HUES64 (cell line): ENCODE data around the gene LRRC75B.
A peak's percentile ranks its signal among the peaks of the same experiment; 100 is the strongest.
"Not testable (repeated sequence)": the region's sequence is repeated elsewhere in the genome, so short reads cannot be mapped to it uniquely, and the experiment has no call there.

Experiments used
- H3K27ac ChIP-seq: 2 replicates; pipeline ENCODE4 v1.7.0; 2013; ENCODE audit warnings: low read depth, low read length, inconsistent platforms
- H3K27me3 ChIP-seq: 2 replicates; pipeline ENCODE4 v1.6.1; 2013; ENCODE audit warnings: mild to moderate bottlenecking, low read length; ENCODE audit not compliant: insufficient read depth
- H3K36me3 ChIP-seq: 2 replicates; pipeline ENCODE4 v1.6.1; 2013; ENCODE audit warnings: mild to moderate bottlenecking, low read length; ENCODE audit not compliant: insufficient read depth
- H3K4me1 ChIP-seq: 2 replicates; pipeline ENCODE4 v1.6.1; 2013; ENCODE audit warnings: mild to moderate bottlenecking, low read length, moderate library complexity; ENCODE audit not compliant: insufficient read depth
- H3K4me3 ChIP-seq: 2 replicates; pipeline ENCODE4 v1.5.1; 2013; ENCODE audit warnings: mild to moderate bottlenecking, low read length, moderate library complexity
- H3K9ac ChIP-seq: 2 replicates; pipeline ENCODE4 v1.6.1; 2013; ENCODE audit warnings: mild to moderate bottlenecking, low read depth, low read length
- H3K9me3 ChIP-seq: 2 replicates; pipeline ENCODE4 v1.6.1; 2013; ENCODE audit warnings: low read depth, low read length; ENCODE audit not compliant: insufficient read depth
- WGBS: fragments of 150-250, 120-280 bp; methylation state at CpG from one replicate; pipeline ENCODE4 v1.1.7; 2013; ENCODE audit warnings: missing lambda C conversion rate; 5-methylcytosine and 5-hydroxymethylcytosine counted together

Gene LRRC75B

DNA sequence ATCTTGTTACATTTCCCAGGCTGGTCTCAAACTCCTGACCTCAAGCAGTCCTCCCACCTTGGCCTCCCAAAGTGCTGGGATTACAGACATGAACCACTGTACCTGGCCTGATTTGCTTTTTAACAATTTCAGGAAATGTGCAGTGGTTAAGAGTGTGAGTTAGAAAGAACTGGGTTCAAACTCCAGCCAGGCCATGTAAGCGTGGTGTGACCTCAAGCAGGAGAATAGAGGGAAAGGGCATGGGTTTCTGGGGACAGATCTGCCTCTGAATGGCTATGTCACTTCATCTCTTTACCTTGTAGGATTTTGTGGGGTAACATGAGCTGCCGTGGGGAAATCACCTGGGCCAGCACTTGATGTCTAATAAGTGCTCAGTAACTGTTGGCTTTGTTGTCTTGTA is 27.8 kb downstream of the LRRC75B start:
- H3K27ac ChIP-seq: no peak overlapping the region
- H3K4me3 ChIP-seq: no peak overlapping the region
- H3K27me3 ChIP-seq: no peaks in the 10 kb centered on the region
- no peaks in the 10 kb centered on the region for H3K9me3 ChIP-seq
- no peaks in the 10 kb centered on the region for H3K4me1 ChIP-seq
- WGBS: 96% methylated on average over 2 of the region's 2 CpGs
- H3K36me3 ChIP-seq: peaks cover 86% of the 10 kb centered on the region
- no peak overlapping the region for H3K9ac ChIP-seq

DNA sequence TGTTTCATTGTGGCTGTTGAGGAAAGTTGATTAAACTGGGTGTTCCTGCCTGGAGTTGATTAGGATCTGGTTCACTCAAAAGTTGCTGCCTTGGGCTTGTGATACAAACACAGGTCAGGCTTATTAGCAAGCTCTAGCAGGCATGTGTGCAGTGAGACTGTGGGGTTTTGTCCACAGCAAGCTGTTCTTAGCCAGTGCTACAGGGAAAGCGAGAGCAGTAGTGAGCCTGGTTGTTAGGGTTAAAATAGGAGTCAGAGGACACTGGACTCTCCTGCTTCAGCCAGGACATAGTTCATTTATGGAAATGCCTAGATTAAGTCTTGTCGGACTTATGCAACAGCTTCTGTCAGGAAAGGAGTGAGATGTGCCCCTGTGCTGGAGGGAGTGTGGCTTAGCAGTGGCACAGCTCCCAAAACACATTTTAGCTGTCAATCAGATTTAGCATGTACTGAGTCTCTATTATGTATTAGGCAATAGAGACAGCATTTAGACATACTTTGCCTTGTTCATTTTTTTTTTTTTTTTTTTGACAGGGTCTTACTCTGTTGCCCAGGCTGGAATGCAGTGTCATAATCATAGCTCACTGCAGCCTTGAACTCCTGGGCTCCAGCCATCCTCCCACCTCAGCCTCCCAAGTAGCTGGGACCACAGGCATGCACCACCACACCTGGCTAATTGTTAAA is 28.4 kb downstream of the LRRC75B start:
- no peaks in the 10 kb centered on the region for H3K27me3 ChIP-seq
- no peak overlapping the region for H3K9ac ChIP-seq
- no peak overlapping the region for H3K27ac ChIP-seq
- H3K4me3 ChIP-seq: no peak overlapping the region
- H3K36me3 ChIP-seq: peaks cover 84% of the 10 kb centered on the region
- WGBS: 92% methylated on average over 2 of the region's 2 CpGs
- no peaks in the 10 kb centered on the region for H3K4me1 ChIP-seq
- H3K9me3 ChIP-seq: no peaks in the 10 kb centered on the region

DNA sequence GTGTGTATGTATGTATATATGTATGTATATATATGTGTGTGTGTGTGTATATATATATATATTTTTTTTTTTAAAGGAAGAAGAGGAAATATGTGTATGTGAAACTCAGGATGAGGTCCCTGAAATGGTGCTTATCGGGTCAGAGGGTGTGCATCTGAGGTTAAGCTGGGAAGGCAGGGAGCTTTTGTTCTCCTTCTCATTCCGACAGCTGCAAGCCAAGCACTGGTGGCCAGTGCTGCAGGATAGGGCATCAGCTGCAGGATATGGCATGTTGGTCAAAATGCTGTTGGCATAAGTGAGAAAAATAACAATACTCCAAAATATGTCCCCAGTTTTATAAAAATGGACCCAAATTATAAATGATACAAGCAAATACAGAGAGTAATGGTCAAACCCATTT is 29.6 kb downstream of the LRRC75B start:
- Histone ChIP-seq H3K27ac (no peak overlapping the region), H3K36me3 (peaks cover 86% of the 10 kb centered on the region), H3K4me1 (no peaks in the 10 kb centered on the region), H3K9me3 (no peaks in the 10 kb centered on the region), H3K4me3 (no peak overlapping the region), H3K27me3 (no peaks in the 10 kb centered on the region), H3K9ac (no peak overlapping the region)
- WGBS: 98% methylated on average over 2 of the region's 2 CpGs

DNA sequence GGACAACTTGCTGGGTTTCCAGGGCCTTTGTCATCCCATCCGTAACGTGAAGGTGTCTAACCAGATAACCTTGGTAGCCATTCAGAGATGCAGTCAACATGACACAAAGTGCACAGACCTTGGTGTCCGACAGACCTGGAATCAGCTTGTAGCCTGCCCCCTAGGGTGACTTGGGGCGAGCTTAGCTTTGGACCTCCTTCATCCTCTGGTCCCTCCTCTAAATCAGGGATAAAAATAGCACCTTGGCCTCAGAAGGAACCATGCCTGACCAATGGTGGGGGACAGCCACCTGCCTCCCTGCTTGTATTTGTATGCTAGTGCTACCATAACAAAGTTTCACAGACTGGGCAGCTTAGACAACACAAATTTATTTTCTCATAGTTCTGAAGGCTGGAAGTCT is 33.4 kb downstream of the LRRC75B start:
- Histone ChIP-seq H3K27me3 (no peaks in the 10 kb centered on the region), H3K4me3 (no peak overlapping the region), H3K27ac (no peak overlapping the region), H3K9ac (no peak overlapping the region), H3K9me3 (no peaks in the 10 kb centered on the region), H3K36me3 (peaks cover 64% of the 10 kb centered on the region), H3K4me1 (no peaks in the 10 kb centered on the region; the same call in 1 of the 2 replicates)
- 94% methylated on average over 4 of the region's 4 CpGs for WGBS

DNA sequence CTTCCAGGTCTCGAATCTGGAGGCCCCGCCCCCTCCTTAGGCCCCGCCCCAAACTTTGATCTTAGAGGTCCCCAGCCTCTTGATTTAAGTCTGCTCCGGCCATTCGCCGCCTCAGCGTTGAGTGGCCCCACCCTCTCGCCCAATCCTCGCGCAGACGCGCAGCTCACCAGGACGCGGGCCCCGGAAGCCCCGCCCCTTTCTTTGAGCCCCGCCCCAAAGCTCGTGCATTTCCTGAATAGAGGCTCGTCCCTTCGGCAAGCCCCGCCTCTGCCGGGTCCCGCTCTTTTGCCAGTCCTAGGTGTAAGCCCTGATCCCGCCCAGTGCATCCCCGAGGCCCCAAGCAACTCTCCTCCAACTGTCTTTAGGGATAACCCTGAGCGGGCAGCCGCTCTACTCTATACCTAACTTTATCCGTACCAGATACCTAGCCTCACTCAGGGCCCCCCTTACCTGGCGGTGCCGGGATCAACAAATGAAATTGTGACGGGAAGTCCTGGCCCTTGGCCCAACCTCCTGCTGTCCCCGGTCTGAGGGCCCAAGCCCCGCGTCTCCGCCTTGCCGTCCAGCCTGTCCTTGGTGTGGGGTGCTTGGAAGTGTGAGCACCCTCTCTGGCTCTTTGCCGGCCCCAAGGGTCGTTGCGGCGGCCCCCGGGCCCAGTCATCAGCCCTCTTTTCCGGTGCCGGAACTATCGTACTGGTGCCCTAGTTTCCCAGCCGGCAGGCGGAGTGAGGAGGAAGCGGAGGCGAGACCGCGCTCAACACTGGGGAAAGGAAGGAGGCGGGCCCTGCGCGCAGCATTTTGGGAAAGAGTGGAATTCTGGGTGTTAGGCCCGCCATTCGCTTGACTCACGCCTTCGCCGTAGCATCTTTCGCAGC is 37.5 kb downstream of the LRRC75B start, which contains the start of gene SNRPD3:
Gene SNRPD3, plus strand, starts transcription at position 835 of the 875 bp plus-strand sequence. CDS start 1,676 bp downstream, outside the sequence.
- peak within 1 kb of the TSS; percentile 97 for H3K27ac ChIP-seq
- peak within 1 kb of the TSS; percentile 95 for H3K9ac ChIP-seq
- no peaks in the 10 kb centered on the region for H3K9me3 ChIP-seq
- peak within 1 kb of the TSS; percentile 98 for H3K4me3 ChIP-seq
- H3K27me3 ChIP-seq: no peaks in the 10 kb centered on the region
- WGBS: under 1% methylated on average over 59 of the region's 59 CpGs
- peaks cover 4% of the 10 kb centered on the region for H3K4me1 ChIP-seq
- H3K36me3 ChIP-seq: peaks cover 29% of the 10 kb centered on the region

DNA sequence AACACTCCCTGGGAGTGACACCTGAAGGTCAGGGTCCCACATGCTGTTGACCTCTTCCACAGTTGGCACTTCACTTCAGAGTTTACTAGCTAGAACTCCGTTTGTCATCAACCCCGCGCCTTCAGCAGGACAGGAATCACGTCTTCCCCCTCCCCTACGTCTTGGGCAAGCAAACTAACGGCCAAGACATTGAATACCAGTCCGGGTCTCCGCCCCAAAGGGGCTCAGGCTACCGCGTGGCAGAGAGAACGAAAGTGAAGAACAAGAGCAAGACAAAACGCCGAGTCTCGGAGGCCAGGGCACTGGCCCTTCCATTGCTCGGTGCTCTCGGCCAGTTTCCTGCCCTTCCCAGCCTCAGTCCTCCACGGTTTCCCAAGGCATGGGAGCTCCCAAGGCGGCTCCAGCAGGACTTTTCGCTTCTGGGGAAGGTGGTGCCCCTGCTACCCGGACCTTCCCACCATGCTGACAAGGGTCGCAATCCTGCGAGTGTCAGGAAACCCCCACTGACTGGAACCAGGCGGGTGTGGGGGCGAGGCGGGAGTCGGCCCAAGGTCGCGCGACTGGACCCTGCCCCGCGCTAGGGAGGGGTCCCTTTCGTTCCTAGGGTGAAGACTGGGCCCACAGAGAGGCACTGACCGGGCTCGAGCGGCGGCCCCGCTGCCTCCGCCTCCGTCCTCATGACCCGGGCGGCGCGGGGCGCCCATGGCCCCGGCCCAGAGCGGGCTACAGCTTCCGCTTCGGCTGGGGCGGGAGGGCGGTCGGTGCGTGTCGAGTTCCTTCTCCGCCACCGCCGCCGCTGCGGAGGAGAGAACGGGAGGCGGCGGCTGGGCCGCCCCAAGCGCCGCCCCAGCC is 38.3 kb downstream of the LRRC75B start, which contains the start of gene GUCD1:
Gene GUCD1, minus strand, starts transcription at position 826 of the 852 bp plus-strand sequence. Its CDS starts 147 bp downstream, at position 679.
- Histone ChIP-seq H3K36me3 (peaks cover 24% of the 10 kb centered on the region), H3K4me3 (peak within 1 kb of the TSS; percentile 98), H3K9ac (peak within 1 kb of the TSS; percentile 95), H3K27ac (peak within 1 kb of the TSS; percentile 97), H3K9me3 (no peaks in the 10 kb centered on the region), H3K27me3 (no peaks in the 10 kb centered on the region), H3K4me1 (peaks cover 4% of the 10 kb centered on the region)
- 2% methylated on average over 64 of the region's 64 CpGs for WGBS

DNA sequence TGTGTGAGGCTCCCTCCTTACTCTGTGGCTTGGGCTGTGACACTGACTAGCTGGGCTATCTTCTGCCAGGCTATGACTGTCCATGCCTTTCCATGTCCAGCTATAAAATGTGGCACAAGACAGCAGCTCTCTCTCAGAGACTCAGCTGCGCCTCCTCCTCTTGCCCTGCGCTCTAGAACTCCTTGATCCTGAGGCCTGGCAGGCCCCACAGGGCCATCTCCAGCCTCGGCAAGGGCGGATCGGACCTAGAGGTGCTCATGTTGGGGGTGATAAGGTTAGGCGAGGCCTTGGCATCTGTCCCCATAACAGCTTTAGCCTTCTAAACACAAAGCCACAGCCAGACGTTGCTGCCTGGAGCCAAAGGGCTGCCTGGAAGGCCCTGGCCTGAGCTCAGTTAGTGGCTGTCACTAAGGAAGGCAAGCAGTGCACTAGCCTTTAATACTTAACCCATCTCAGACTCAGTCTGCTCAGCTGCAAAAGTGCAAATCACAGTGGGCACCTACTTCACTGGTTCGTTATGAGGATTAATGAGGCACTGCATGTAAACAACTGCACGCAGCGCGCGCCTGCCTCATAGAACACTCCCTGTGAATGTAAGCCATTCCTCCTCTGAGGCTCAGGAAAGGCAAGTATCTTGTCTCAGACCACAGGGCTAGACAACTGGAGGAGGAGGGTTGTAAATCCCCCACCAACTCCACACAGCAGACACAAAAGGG is 39.1 kb downstream of the LRRC75B start:
- H3K9me3 ChIP-seq: no peaks in the 10 kb centered on the region
- peak overlapping the region; percentile 98 for H3K4me3 ChIP-seq
- H3K27me3 ChIP-seq: no peaks in the 10 kb centered on the region
- peak overlapping the region; percentile 94 for H3K9ac ChIP-seq
- 84% methylated on average over 11 of the region's 12 CpGs for WGBS
- H3K36me3 ChIP-seq: peaks cover 17% of the 10 kb centered on the region
- H3K4me1 ChIP-seq: peaks cover 4% of the 10 kb centered on the region
- H3K27ac ChIP-seq: no peak overlapping the region; the same call in 1 of the 2 replicates

DNA sequence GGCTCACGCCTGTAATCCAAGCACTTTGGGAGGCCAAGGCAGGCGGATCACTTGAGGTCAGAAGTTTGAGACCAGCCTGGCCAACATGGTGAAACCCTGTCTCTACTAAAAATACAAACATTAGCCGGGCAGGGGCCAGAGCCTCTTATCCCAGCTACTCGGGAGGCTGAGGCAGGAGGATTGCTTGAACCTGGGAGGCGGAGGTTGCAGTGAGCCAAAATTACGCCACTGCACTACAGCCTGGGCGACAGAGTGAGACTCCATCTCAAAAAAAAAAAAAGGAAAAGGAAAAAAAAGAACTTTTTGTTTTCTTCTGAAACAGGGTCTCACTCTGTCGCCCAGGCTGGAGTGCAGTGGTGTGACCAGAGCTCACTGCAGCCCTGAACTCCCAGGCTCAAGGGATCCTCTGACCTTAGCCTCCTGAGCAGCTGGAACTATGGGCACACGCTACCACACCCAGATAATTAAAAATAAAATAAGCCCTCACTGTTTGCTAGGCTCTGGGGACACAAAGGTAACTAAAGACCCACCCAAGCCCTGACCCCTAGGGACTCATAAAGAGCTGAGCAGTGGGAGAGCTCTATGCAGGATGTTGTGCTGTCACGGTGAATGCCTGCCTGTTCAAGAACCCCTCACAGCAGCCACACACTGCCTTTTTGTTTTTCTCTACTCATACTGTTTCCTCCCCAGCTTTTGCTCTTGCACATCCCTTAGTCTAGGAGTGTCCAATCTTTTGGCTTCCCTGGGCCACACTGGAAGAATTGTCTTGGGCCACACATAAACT is 40.2 kb downstream of the LRRC75B start:
- 95% methylated on average over 10 of the region's 10 CpGs for WGBS
- not testable (repeated sequence) for H3K27ac ChIP-seq, H3K4me1 ChIP-seq, H3K9ac ChIP-seq, H3K9me3 ChIP-seq, H3K27me3 ChIP-seq
- H3K4me3 ChIP-seq: 0 out of 2 replicates have a peak overlapping the region, but pooled peaks have one; percentile 98
- H3K36me3 ChIP-seq: peaks cover 16% of the 10 kb centered on the region

DNA sequence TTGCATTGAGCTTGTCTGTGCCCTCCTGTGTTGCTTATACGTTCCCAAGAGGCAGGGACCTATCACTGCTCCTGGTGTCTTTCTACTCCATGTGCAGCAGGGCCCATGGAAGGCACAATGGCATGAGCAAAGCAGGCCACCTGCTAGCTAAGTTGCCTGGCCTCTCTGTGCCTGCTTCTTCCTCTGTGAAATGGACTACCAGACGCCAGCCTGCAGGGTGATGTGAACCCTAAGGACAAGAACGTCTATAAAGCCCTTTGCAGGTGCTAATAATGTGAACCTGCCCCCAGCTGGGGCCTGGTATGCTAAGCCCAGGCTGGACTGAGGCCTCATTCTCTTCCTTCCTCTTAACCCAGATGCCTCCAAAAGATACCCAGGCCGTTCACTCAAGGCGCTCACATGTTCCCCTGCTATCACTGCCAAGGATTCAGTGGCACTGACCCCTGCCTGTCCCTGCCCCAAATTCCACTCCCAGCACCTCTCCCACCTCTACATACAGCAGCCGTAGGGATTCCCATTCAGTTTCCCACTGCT is 41.9 kb downstream of the LRRC75B start:
- Histone ChIP-seq H3K4me1 (peaks cover 4% of the 10 kb centered on the region; the same call in 1 of the 2 replicates), H3K9ac (no peak overlapping the region), H3K36me3 (peaks cover 26% of the 10 kb centered on the region), H3K4me3 (no peak overlapping the region), H3K27ac (no peak overlapping the region), H3K9me3 (no peaks in the 10 kb centered on the region), H3K27me3 (no peaks in the 10 kb centered on the region)
- 91% methylated on average over 6 of the region's 6 CpGs for WGBS
